Activated gamma-delta T cell treated with anti-CD3 and anti-CD28 coated beads, Interleukin-2, amount 50 U/mL, for 16 hours (primary cell): Measurements from ENCODE around the gene ZFP3.
"Not testable (repeated sequence)": the region's sequence is repeated elsewhere in the genome, so short reads cannot be mapped to it uniquely, and the experiment has no call there.

Experiments used
- DNase-seq: peaks from one replicate; pipeline ENCODE4 v3.0.0-alpha.2; 2020; ENCODE audit warnings: low read depth

ZFP3 gene

GRCh38 chr17:5138616-5139457 is 60.6 kb downstream of the ZFP3 start:
- no peak for DNase-seq

GRCh38 chr17:5139458-5139732 is 61.1 kb downstream of the ZFP3 start:
- DNase-seq, result no peak

- DNase-seq, result not testable (repeated sequence)
Measured at GRCh38 chr17:5142877-5143276, 64.6 kb downstream of the ZFP3 start.
